Raji (cell line): ENCODE measurements around the gene PWWP2B.

Source experiments
- POLR2A ChIP-seq: IDR thresholded peaks from 2 replicates; pipeline ENCODE4 v1.6.1; 2011; ENCODE audit warnings: low read depth, low read length, control low read depth; ENCODE audit not compliant: insufficient read depth

The PWWP2B gene

GRCh38 chr10:132420981-132421846, 24.2 kb downstream of the PWWP2B start:
- no peak for TF ChIP-seq POLR2A

- TF ChIP-seq POLR2A = no peak
These were observed 25.1 kb downstream of the PWWP2B start for GRCh38 chr10:132421847-132422751.

GRCh38 chr10:132422903-132423825, 26.2 kb downstream of the PWWP2B start:
- no peak for TF ChIP-seq POLR2A

GRCh38 chr10:132423966-132424861, 27.2 kb downstream of the PWWP2B start:
- no peak for TF ChIP-seq POLR2A

- TF ChIP-seq POLR2A = no peak
These were observed 28.2 kb downstream of the PWWP2B start for GRCh38 chr10:132425029-132425756.

- TF ChIP-seq POLR2A = no peak
These were observed 28.8 kb downstream of the PWWP2B start for GRCh38 chr10:132425757-132426155.

- TF ChIP-seq POLR2A = no peak
These were observed 30.2 kb downstream of the PWWP2B start for GRCh38 chr10:132427006-132427771.

- no peak for TF ChIP-seq POLR2A
These were observed 31.0 kb downstream of the PWWP2B start for GRCh38 chr10:132427939-132428367.

GRCh38 chr10:132428486-132428995, 31.5 kb downstream of the PWWP2B start:
- TF ChIP-seq POLR2A = no peak

- no peak for TF ChIP-seq POLR2A
These were observed 32.6 kb downstream of the PWWP2B start for GRCh38 chr10:132429281-132430230.

GRCh38 chr10:132430231-132430743, 33.3 kb downstream of the PWWP2B start:
- TF ChIP-seq POLR2A = no peak
